H1 (cell line): ENCODE results near the gene SMIM28. TPM values are rescaled to one million over a fixed set of nuclear protein-coding genes. Genes with fewer than 3 reads are reported as not detected.

Experiments used
- CTCF ChIA-PET: fragments of 300-600 bp; sonication (Branson Sonifier 250); formaldehyde crosslinking; loops from one replicate; lab custom pipeline; 2021; ENCODE audit not compliant: partially characterized antibody; lab: Charles Lee
- POLR2A ChIA-PET: fragments of 300-600 bp; sonication (Branson Sonifier 250); formaldehyde crosslinking; loops from one replicate; lab custom pipeline; 2021; ENCODE audit warnings: inconsistent platforms; ENCODE audit not compliant: partially characterized antibody; lab: Charles Lee
- DNase-seq, 2 experiments: peaks; one replicate each; pipeline versions ENCODE4 v3.0.0 to v3.0.0-alpha.2; 2010 to 2022; ENCODE audit warnings: low spot score in 2 of 2, low read depth in 1 of 2, mixed read lengths in 1 of 2
- FAIRE-seq: peaks from 2 replicates; lab custom pipeline; 2011; peaks lifted over from hg19 to GRCh38; lab: Jason Lieb, UNC
- H2AFZ ChIP-seq: 2 replicates; pipeline ENCODE4 v1.8.1; 2012; ENCODE audit warnings: low read length, inconsistent platforms
- H2AK5ac ChIP-seq: 2 replicates; pipeline ENCODE4 v1.6.1; 2013; ENCODE audit warnings: low read depth, low read length
- H2BK120ac ChIP-seq: replicated peaks from 2 replicates; pipeline ENCODE3; 2013; ENCODE audit warnings: low read depth, low read length, inconsistent platforms
- H2BK12ac ChIP-seq: 2 replicates; pipeline ENCODE4 v1.6.1; 2013; ENCODE audit warnings: low read depth, low read length
- H2BK15ac ChIP-seq: 2 replicates; pipeline ENCODE4 v1.6.1; 2013; ENCODE audit warnings: low read length
- H2BK20ac ChIP-seq: 2 replicates; pipeline ENCODE4 v1.6.1; 2013; ENCODE audit warnings: low read length
- H2BK5ac ChIP-seq: 2 replicates; pipeline ENCODE4 v1.6.1; 2013; ENCODE audit warnings: low read depth, low read length
- H3K14ac ChIP-seq: 2 replicates; pipeline ENCODE4 v1.6.1; 2013; ENCODE audit warnings: inconsistent platforms; ENCODE audit not compliant: insufficient read length
- H3K18ac ChIP-seq: 2 replicates; pipeline ENCODE4 v1.6.1; 2013; ENCODE audit warnings: low read length; ENCODE audit errors: extremely low read depth
- H3K23ac ChIP-seq: 2 replicates; pipeline ENCODE4 v1.6.1; 2013; ENCODE audit warnings: inconsistent platforms; ENCODE audit not compliant: insufficient read length
- H3K23me2 ChIP-seq: 2 replicates; pipeline ENCODE4 v1.6.1; 2013; ENCODE audit warnings: low read depth, low read length
- H3K27ac ChIP-seq: 2 replicates; pipeline ENCODE4 v1.6.1; 2011; ENCODE audit warnings: low read depth, low read length, inconsistent platforms
- H3K27me3 ChIP-seq, 4 experiments: replicated peaks in 1 of 4; 1 replicate in 1 of 4; 2 replicates in 3 of 4; pipeline versions ENCODE4 v1.6.1 to v1.8.1; 2011 to 2013; ENCODE audit warnings: low read length in 3 of 4, mild to moderate bottlenecking in 3 of 4, inconsistent platforms in 2 of 4, mixed read lengths in 2 of 4, moderate library complexity in 1 of 4; ENCODE audit not compliant: control insufficient read depth in 3 of 4, insufficient read depth in 3 of 4; ENCODE audit errors: extremely low read depth in 1 of 4
- H3K36me3 ChIP-seq, 4 experiments: 2 replicates each; pipeline versions ENCODE4 v1.6.1 to v1.8.1; 2011 to 2013; ENCODE audit warnings: mild to moderate bottlenecking in 4 of 4, low read length in 3 of 4, moderate library complexity in 2 of 4, control low read depth in 1 of 4, inconsistent platforms in 1 of 4; ENCODE audit not compliant: insufficient read depth in 4 of 4, control insufficient read depth in 2 of 4
- H3K4ac ChIP-seq: replicated peaks from 2 replicates; pipeline ENCODE3; 2013; ENCODE audit warnings: low read length, low read depth, mixed read lengths, inconsistent platforms; ENCODE audit not compliant: insufficient read length
- H3K4me1 ChIP-seq, 4 experiments: replicated peaks in 1 of 4; 1 replicate in 1 of 4; 2 replicates in 3 of 4; pipeline versions ENCODE4 v1.6.1 to v1.8.1; 2011 to 2013; ENCODE audit warnings: low read length in 3 of 4, inconsistent platforms in 2 of 4, mixed read lengths in 1 of 4; ENCODE audit not compliant: insufficient read depth in 4 of 4, control insufficient read depth in 3 of 4
- H3K4me2 ChIP-seq, 2 experiments: 2 replicates each; pipeline versions ENCODE4 v1.6.1 to v1.8.1; 2011 to 2013; ENCODE audit warnings: low read depth in 2 of 2, low read length in 2 of 2, control low read depth in 1 of 2, inconsistent platforms in 1 of 2, mild to moderate bottlenecking in 1 of 2; ENCODE audit not compliant: insufficient read depth in 1 of 2
- H3K4me3 ChIP-seq, 4 experiments: fragments of 200-600, 300-600 bp in 1 of 4; sonication (generic), shearing (Covaris generic), sonication (Bioruptor Twin) in 1 of 4; 2 replicates each; pipeline versions ENCODE4 v1.5.1 to v1.8.1; 2011 to 2016; ENCODE audit warnings: low read length in 4 of 4, low read depth in 3 of 4, control low read depth in 2 of 4, inconsistent platforms in 2 of 4, mild to moderate bottlenecking in 2 of 4, mixed read lengths in 1 of 4, moderate library complexity in 1 of 4; ENCODE audit not compliant: insufficient read depth in 2 of 4; ENCODE audit errors: extremely low read depth in 1 of 4
- H3K56ac ChIP-seq: replicated peaks from 2 replicates; pipeline ENCODE3; 2013; ENCODE audit warnings: low read depth, mild to moderate bottlenecking, mixed read lengths, low read length, inconsistent platforms; ENCODE audit not compliant: insufficient read length
- H3K79me1 ChIP-seq: 2 replicates; pipeline ENCODE4 v1.6.1; 2013; ENCODE audit warnings: low read depth, low read length, control low read depth
- H3K79me2 ChIP-seq, 2 experiments: 2 replicates each; pipeline versions ENCODE4 v1.6.1 to v1.8.1; 2012 to 2013; ENCODE audit warnings: low read length in 2 of 2, mild to moderate bottlenecking in 2 of 2, inconsistent platforms in 1 of 2; ENCODE audit not compliant: insufficient read depth in 2 of 2, control insufficient read depth in 1 of 2
- H3K9ac ChIP-seq, 4 experiments: replicated peaks in 1 of 4; 1 replicate in 1 of 4; 2 replicates in 3 of 4; pipeline versions ENCODE4 v1.6.1 to v1.8.1; 2011 to 2013; ENCODE audit warnings: low read depth in 3 of 4, low read length in 3 of 4, control low read depth in 2 of 4, mild to moderate bottlenecking in 2 of 4, moderate library complexity in 2 of 4, inconsistent platforms in 1 of 4; ENCODE audit errors: extremely low read depth in 1 of 4
- H3K9me3 ChIP-seq, 2 experiments: 2 replicates each; pipeline versions ENCODE4 v1.6.1 to v1.8.1; 2012 to 2013; ENCODE audit warnings: mild to moderate bottlenecking in 2 of 2, moderate library complexity in 2 of 2, control low read depth in 1 of 2, inconsistent platforms in 1 of 2, low read depth in 1 of 2, low read length in 1 of 2, mixed read lengths in 1 of 2; ENCODE audit not compliant: insufficient read depth in 2 of 2
- H4K20me1 ChIP-seq, 2 experiments: replicated peaks in 1 of 2; 2 replicates each; pipeline versions ENCODE3 to v1.8.1; 2011 to 2013; ENCODE audit warnings: inconsistent platforms in 2 of 2, low read length in 2 of 2, mild to moderate bottlenecking in 1 of 2; ENCODE audit not compliant: insufficient read depth in 2 of 2, control insufficient read depth in 1 of 2
- H4K5ac ChIP-seq: 2 replicates; pipeline ENCODE4 v1.6.1; 2013; ENCODE audit warnings: low read length, low read depth, mixed read lengths, inconsistent platforms; ENCODE audit not compliant: insufficient read length
- H4K8ac ChIP-seq: 2 replicates; pipeline ENCODE4 v1.8.0; 2013; ENCODE audit warnings: mild to moderate bottlenecking, moderate library complexity, low read length, inconsistent platforms; ENCODE audit not compliant: insufficient read depth; ENCODE audit errors: extremely low read depth
- H4K91ac ChIP-seq: replicated peaks from 2 replicates; pipeline ENCODE3; 2013; ENCODE audit warnings: low read length, mixed read lengths, inconsistent platforms; ENCODE audit not compliant: insufficient read length
- BCL11A ChIP-seq, 2 experiments: IDR thresholded peaks; one replicate each; pipeline ENCODE4 v1.6.1; 2011; ENCODE audit warnings: low read depth in 2 of 2, low read length in 2 of 2, mild to moderate bottlenecking in 2 of 2
- BRCA1 ChIP-seq: IDR thresholded peaks from 2 replicates; pipeline ENCODE4 v1.6.1; 2012; ENCODE audit warnings: low read depth, low read length, improper control_type of control experiment
- CHD2 ChIP-seq: IDR thresholded peaks from 2 replicates; pipeline ENCODE4 v1.6.1; 2012; ENCODE audit warnings: low read length, improper control_type of control experiment
- FOSL1 ChIP-seq: IDR thresholded peaks from 2 replicates; pipeline ENCODE4 v1.6.1; 2011; ENCODE audit warnings: mild to moderate bottlenecking, low read depth, low read length, moderate library complexity; ENCODE audit not compliant: insufficient read depth
- MAFK ChIP-seq: IDR thresholded peaks from 2 replicates; pipeline ENCODE4 v1.6.1; 2012; ENCODE audit warnings: low read depth, mild to moderate bottlenecking, improper control_type of control experiment, low read length
- POLR2A ChIP-seq, 2 experiments: IDR thresholded peaks; 1 replicate in 1 of 2; 2 replicates in 1 of 2; pipeline ENCODE4 v1.6.1; 2011; ENCODE audit warnings: low read depth in 2 of 2, low read length in 2 of 2, mild to moderate bottlenecking in 2 of 2; ENCODE audit errors: control extremely low read depth in 1 of 2
- SP2 ChIP-seq: IDR thresholded peaks from 2 replicates; pipeline ENCODE4 v1.6.1; 2012; ENCODE audit warnings: mild to moderate bottlenecking, low read length, inconsistent platforms
- SRF ChIP-seq: IDR thresholded peaks from 2 replicates; pipeline ENCODE4 v1.6.1; 2011; ENCODE audit warnings: mild to moderate bottlenecking, low read depth, low read length, moderate library complexity
- TCF12 ChIP-seq: IDR thresholded peaks from 2 replicates; pipeline ENCODE4 v1.6.1; 2011; ENCODE audit warnings: low read depth, mild to moderate bottlenecking, low read length
- polyA plus RNA-seq, 7 experiments: library from polyadenylated mRNA; depleted of rRNA in 3 of 7; stranded (reverse) in 5 of 7; unstranded in 2 of 7; fragments of >200 nt in 5 of 7; fragments of 200-250 nt in 2 of 7; gene quantifications; 1 replicate in 5 of 7; 2 replicates in 1 of 7; 4 replicates in 1 of 7; pipeline versions ENCODE4 v1.2.1 to v1.2.3, GENCODE V29; 2011 to 2013; ENCODE audit warnings: missing spikeins in 2 of 7, mixed read lengths in 2 of 7
- total RNA-seq: library from RNA; stranded (reverse); fragmentation: NEBNext Ultra II Directional; extraction: Animal tissue kit (Norgen Biotek cat#: 25700); gene quantifications from 2 replicates; pipeline ENCODE4 v1.2.1, GENCODE V29; 2021

Gene SMIM28
- total and polyA plus RNA-seq, 2 of the 8 experiments (the other 6 are each of a cell fraction or from before 2014, with no cell fraction given): not detected

DNA sequence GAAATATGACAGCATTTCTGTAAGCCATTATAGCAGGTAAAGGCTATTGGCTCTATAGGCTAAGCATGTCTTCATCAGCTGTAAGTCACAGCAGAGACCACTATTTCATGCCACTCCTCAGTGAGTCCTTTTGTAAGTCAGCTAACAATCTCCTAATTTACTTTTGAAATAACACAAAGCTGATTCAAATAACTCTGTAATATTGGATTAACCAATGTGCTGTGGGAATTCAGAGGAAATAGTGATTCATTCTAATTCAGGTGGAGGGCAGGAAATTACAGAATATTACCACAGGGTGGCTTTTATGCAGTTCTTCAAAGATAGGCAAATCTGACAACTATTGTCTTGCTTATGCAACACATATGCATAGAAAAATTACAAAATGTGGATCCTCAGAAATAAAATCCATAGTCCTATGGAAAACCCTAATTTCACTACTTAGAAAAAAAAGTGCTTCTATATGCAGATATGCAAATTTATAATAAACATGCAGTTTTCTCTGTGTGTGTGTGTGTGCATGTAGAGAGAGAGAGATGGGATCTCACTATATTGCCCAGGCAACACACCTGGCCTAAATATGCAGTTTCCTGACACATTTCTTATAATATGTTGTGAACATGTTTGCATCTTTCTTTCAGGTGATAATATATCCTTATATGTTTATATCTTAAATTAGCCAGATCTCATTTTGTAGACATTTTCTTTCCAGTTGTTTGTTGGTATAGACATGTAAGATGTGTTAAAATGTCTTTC lies 4.8 kb upstream of the SMIM28 start:
- H3K36me3 ChIP-seq: no peaks in the 10 kb centered on the region
- no peak overlapping the region for H3K14ac ChIP-seq
- ChIA-PET CTCF (interaction anchor here (0.6 to 1.1 kb wide), 2 partner anchors 17 to 395 kb away, joined by 3 read pairs; no protein-coding TSS in a partner anchor), POLR2A (interaction anchor here (0.6 kb wide), 1 partner anchor 12 kb away, joined by 3 read pairs; no protein-coding TSS in a partner anchor)
- no peaks in the 10 kb centered on the region for H4K20me1 ChIP-seq
- no peak overlapping the region for H3K9ac ChIP-seq
- peaks cover 0 to 3% (median 1%) of the 10 kb centered on the region in 4 experiments; a peak in 2 of 7 replicates for H3K4me1 ChIP-seq
- no peak overlapping the region for H3K18ac ChIP-seq
- DNase-seq (no peak), FAIRE-seq (no peak)
- no peak overlapping the region for H3K4ac ChIP-seq
- H4K8ac ChIP-seq: no peak overlapping the region
- H3K9me3 ChIP-seq: no peaks in the 10 kb centered on the region
- no peak overlapping the region for H3K4me3 ChIP-seq
- no peak overlapping the region for H2BK12ac ChIP-seq
- H4K91ac ChIP-seq: no peak overlapping the region
- H3K79me2 ChIP-seq: no peaks in the 10 kb centered on the region
- no peak overlapping the region for H3K56ac ChIP-seq
- H4K5ac ChIP-seq: no peak overlapping the region
- H2AK5ac ChIP-seq: no peak overlapping the region
- H2BK120ac ChIP-seq: no peak overlapping the region
- no peaks in the 10 kb centered on the region for H3K79me1 ChIP-seq
- H3K23me2 ChIP-seq: no peaks in the 10 kb centered on the region
- no peak overlapping the region for H2BK5ac ChIP-seq
- no peak overlapping the region for H2BK15ac ChIP-seq
- no peak overlapping the region for H3K4me2 ChIP-seq
- H3K27me3 ChIP-seq: no peaks in the 10 kb centered on the region
- no peak for TF ChIP-seq FOSL1
- no peak for TF ChIP-seq SRF
- no peak for TF ChIP-seq POLR2A (IDR thresholded peaks at IDR 0.05; ENCODE audit: control extremely low read depth in 1 of 2, low read depth in 2 of 2, low read length in 2 of 2)
- TF ChIP-seq MAFK: no peak
- TF ChIP-seq BRCA1: no peak
- TF ChIP-seq CHD2: no peak
- TF ChIP-seq TCF12: no peak
- no peak for TF ChIP-seq BCL11A (IDR thresholded peaks at IDR 0.05; ENCODE audit: low read depth in 2 of 2, low read length in 2 of 2)
- TF ChIP-seq SP2: no peak
- TF ChIP-seq, all 59 proteins: peak for 0
- H2BK20ac ChIP-seq: no peak overlapping the region
- no peak overlapping the region for H3K23ac ChIP-seq
- no peak overlapping the region for H2AFZ ChIP-seq
- no peak overlapping the region for H3K27ac ChIP-seq
